Glutamatergic neuron (in vitro differentiated cells): ENCODE measurements around the gene CAV1. TPM values are rescaled to one million over a fixed set of nuclear protein-coding genes. Genes with fewer than 3 reads are reported as not detected.

Experiments
- DNase-seq: peaks from one replicate; pipeline ENCODE4 v3.0.0; 2022
- H3K27ac Mint-ChIP-seq: one replicate; pipeline ENCODE4 v1.8.0; 2020; ENCODE audit warnings: mild to moderate bottlenecking, mixed read lengths, inconsistent platforms; ENCODE audit not compliant: unreplicated experiment
- H3K27me3 Mint-ChIP-seq: one replicate; pipeline ENCODE4 v1.8.0; 2020; ENCODE audit warnings: mild to moderate bottlenecking, moderate library complexity, mixed read lengths, inconsistent platforms; ENCODE audit not compliant: unreplicated experiment
- H3K36me3 Mint-ChIP-seq: one replicate; pipeline ENCODE4 v1.8.0; 2020; ENCODE audit warnings: mild to moderate bottlenecking, mixed read lengths, inconsistent platforms; ENCODE audit not compliant: unreplicated experiment
- H3K4me1 Mint-ChIP-seq: one replicate; pipeline ENCODE4 v1.8.0; 2020; ENCODE audit warnings: mild to moderate bottlenecking, low read depth, mixed read lengths, inconsistent platforms; ENCODE audit not compliant: unreplicated experiment
- H3K4me3 Mint-ChIP-seq: one replicate; pipeline ENCODE4 v1.8.0; 2020; ENCODE audit warnings: mild to moderate bottlenecking, mixed read lengths, inconsistent platforms; ENCODE audit not compliant: unreplicated experiment
- H3K9me3 Mint-ChIP-seq: one replicate; pipeline ENCODE4 v1.8.0; 2020; ENCODE audit warnings: mild to moderate bottlenecking, moderate library complexity, mixed read lengths, inconsistent platforms; ENCODE audit not compliant: unreplicated experiment
- CTCF ChIP-seq: fragments of 200-600 bp; sonication (generic); IDR thresholded peaks from one replicate; pipeline ENCODE4 v1.5.0; 2021; ENCODE audit not compliant: partially characterized antibody, unreplicated experiment
- total RNA-seq: library from RNA; stranded (reverse); fragmentation: NEBNext Ultra II Directional; extraction: Animal tissue kit (Norgen Biotek cat#: 25700); gene quantifications from one replicate; pipeline ENCODE4 v1.2.1, GENCODE V29; 2021; ENCODE audit not compliant: unreplicated experiment

The CAV1 gene
- total RNA-seq, 1 donor from 2014 or later, result 0.78 TPM

DNA sequence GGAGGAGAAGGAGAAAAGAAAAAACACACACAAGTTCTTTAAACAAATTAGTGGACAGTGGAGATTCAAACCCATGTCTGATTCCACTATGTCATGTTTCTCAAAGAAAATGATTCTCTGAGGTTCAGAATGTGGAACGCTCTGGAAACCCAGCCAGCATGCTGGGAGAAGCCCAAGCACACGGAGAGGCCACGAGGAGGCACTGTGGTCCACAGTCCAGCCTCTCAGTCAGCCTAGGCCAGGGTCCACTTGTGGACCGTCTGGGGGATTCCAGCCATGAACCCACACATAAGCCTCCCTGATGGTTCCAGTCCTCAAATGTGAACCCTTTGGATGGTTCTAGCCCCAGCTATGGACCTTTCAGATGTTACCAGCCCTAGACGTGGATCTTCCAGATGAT, 73.4 kb downstream of the CAV1 start:
- no peaks in the 10 kb centered on the region for H3K36me3 Mint-ChIP-seq
- no peaks in the 10 kb centered on the region for H3K9me3 Mint-ChIP-seq
- TF ChIP-seq CTCF, result no peak
- no peak for DNase-seq
- no peaks in the 10 kb centered on the region for H3K4me1 Mint-ChIP-seq
- H3K27me3 Mint-ChIP-seq, result no peaks in the 10 kb centered on the region
- no peak overlapping the region for H3K27ac Mint-ChIP-seq
- H3K4me3 Mint-ChIP-seq, result no peak overlapping the region

GRCh38 chr7:116598861-116599260, 74.0 kb downstream of the CAV1 start:
- TF ChIP-seq CTCF, result no peak
- Mint-ChIP-seq H3K4me3 (no peak overlapping the region), H3K4me1 (no peaks in the 10 kb centered on the region), H3K27me3 (no peaks in the 10 kb centered on the region), H3K36me3 (no peaks in the 10 kb centered on the region), H3K9me3 (no peaks in the 10 kb centered on the region), H3K27ac (no peak overlapping the region)
- no peak for DNase-seq

DNA sequence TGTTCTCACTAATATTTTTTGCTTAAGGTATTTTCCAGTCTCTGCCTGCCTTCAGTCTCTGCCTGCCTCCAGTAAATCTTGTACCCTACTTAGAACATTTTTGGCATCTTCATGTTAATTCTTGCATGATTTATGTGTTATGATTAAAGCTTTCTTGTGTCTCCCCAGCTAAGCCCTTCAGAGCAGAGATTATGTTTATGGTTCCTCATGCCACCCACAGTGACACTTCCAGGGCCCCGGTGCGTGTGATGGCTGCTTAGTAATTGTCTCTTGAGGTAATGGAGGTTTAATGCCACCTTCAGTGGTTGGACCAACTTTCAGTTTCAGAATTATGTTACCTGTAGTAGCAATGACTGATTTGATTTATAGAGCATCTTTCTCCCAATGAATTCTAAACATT, 76.6 kb downstream of the CAV1 start:
- H3K27ac Mint-ChIP-seq, result no peak overlapping the region
- no peak overlapping the region for H3K4me3 Mint-ChIP-seq
- no peaks in the 10 kb centered on the region for H3K36me3 Mint-ChIP-seq

DNA sequence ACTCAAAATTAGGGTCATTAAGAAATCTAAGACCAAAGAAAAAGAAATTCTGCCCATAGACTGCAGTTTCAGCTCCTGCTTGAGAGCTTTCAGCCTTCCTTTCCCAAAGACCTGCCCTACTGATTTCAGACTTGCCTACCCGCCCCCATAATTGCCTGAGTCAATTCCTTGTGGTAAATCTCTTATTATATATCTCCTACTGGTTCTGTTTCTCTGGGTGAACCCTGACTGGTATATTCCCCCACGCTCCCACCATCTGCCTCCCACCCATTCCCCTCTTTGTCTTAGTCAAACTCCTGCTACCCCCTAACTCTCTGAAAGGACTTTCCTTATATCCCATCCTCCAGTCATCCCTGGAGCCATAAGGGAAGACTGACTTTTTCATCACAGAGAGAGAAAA, 82.5 kb downstream of the CAV1 start:
- TF ChIP-seq CTCF, result no peak
- Mint-ChIP-seq H3K9me3 (peaks cover 1% of the 10 kb centered on the region), H3K4me1 (no peaks in the 10 kb centered on the region), H3K27ac (no peak overlapping the region), H3K27me3 (peaks cover 2% of the 10 kb centered on the region), H3K4me3 (no peak overlapping the region), H3K36me3 (no peaks in the 10 kb centered on the region)
- no peak for DNase-seq

More for the DNA sequence above, 76.6 kb downstream of the CAV1 start:
- Mint-ChIP-seq H3K27me3 (no peaks in the 10 kb centered on the region), H3K9me3 (no peaks in the 10 kb centered on the region), H3K4me1 (no peaks in the 10 kb centered on the region)
- TF ChIP-seq CTCF, result no peak
- DNase-seq, result no peak

DNA sequence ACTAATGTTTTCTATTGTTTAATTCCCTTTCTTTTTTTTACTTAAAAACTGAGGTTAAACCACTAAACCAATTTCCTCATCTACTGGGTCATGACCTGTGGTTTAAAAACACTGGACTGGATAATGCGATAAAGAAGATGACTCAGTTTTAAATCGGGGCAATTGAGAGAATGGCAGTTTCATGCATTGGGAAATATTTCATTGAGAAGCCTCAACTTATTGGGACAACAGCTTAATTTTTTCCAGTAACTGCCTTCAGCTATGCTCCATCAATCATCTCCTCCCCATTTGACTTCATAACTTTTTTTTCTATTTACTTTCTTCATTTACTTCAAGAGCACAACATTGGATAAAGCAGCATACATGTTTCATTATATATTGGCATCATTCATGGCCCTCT, 85.4 kb downstream of the CAV1 start:
- H3K9me3 Mint-ChIP-seq, result peaks cover 1% of the 10 kb centered on the region
- no peak for TF ChIP-seq CTCF
- no peaks in the 10 kb centered on the region for H3K4me1 Mint-ChIP-seq
- H3K4me3 Mint-ChIP-seq, result no peak overlapping the region
- H3K36me3 Mint-ChIP-seq, result no peaks in the 10 kb centered on the region
- no peak overlapping the region for H3K27ac Mint-ChIP-seq
- DNase-seq, result no peak
- peaks cover 2% of the 10 kb centered on the region for H3K27me3 Mint-ChIP-seq
